T-helper 2 cell treated with Interferon-gamma antibody and Interleukin-4, amounts not matched to agents 100 ng/mL and 5 ng/mL, for 36 hours (primary cell): ENCODE measurements around the gene TDRD15. TPM values are rescaled to one million over a fixed set of nuclear protein-coding genes. Genes with fewer than 3 reads are reported as not detected.
"Not testable (repeated sequence)": the region's sequence is repeated elsewhere in the genome, so short reads cannot be mapped to it uniquely, and the experiment has no call there.

Experiments used
- intact Hi-C: fragments of 100-400 bp; cut with micrococcal nuclease; formaldehyde crosslinking; loops from one replicate; pipeline ENCODE4 v1.15.1; 2023
- total RNA-seq: library from RNA; stranded (reverse); gene quantifications from 2 replicates; pipeline ENCODE4 v1.2.3, GENCODE V29; 2022

The TDRD15 gene
- total RNA-seq, 1 donor from 2014 or later: not detected

DNA sequence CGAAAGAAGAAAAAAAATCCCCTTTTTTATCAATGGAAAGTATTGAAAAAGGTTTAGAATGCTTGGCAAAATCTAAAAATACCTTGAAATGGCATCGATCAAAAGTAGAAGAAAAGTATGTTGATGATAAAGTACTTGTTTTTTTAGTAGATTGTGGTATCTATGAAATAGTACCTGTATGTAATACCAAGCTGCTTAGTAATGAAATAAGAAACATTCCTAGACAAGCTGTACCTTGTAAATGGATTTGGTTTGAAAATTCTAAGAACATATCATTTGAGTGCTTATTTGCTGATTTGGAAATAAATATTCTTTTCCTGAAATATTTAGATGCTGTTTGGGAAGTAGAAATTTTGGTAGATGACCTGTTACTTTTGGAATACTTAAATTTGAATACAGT, 18.4 kb downstream of the TDRD15 start:
- intact Hi-C loops: no loop called here

DNA sequence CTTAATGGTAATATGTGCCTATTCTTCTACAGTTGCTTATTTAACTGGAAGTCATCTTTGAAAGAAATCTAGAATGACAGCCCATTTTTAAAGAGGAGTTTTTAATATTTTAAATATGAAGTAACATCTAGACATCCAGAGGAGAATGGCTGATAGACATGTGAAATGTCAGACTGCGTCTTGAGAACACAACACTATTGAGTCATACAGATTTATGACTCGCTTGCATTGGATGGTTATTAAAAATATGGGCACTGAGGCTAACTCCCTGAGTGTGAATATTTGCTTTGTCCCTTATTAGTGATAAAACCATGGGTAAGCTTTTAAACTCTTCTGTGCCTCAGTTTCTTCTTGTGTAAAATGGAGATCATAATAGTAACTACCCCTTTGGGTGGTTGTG, 22.9 kb downstream of the TDRD15 start:
- intact Hi-C loops: no loop called here

DNA sequence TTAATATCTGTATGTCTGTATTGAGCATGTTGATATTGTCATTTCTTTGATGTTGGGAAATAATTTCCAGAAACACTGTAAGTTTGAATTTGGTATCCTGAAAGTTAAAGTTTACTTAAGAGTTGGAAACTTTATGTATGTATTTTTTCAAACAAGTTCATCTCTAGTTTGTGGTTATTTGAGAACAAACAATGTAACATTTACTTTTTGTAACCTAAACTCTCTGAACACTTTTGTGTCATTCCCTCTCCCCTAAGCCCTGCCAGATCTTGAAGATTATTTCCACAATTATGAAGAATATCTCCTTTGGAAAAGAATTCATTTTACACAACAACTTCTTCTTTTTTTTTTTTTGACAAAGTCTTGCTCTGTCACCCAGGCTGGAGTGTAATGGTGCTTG, 24.9 kb downstream of the TDRD15 start:
- intact Hi-C loops: no loop called here

DNA sequence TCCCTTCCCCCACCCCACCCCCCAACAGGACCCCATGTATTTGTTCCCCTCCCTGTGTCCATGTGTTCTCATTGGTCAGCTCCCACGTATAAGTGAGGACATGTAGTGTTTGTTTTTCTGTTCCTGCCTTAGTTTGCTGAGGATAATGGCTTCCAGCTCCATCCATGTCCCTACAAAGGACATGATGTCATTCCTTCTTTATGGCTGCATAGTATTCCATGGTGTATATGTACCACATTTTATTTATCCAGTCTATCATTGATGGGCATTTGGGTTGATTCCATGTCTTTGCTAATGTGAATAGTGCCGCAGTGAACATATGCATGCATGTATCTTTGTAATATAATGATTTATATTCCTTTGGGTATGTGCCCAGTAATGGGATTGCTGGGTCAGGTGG, 27.5 kb downstream of the TDRD15 start:
- intact Hi-C loops: not testable (repeated sequence)

DNA sequence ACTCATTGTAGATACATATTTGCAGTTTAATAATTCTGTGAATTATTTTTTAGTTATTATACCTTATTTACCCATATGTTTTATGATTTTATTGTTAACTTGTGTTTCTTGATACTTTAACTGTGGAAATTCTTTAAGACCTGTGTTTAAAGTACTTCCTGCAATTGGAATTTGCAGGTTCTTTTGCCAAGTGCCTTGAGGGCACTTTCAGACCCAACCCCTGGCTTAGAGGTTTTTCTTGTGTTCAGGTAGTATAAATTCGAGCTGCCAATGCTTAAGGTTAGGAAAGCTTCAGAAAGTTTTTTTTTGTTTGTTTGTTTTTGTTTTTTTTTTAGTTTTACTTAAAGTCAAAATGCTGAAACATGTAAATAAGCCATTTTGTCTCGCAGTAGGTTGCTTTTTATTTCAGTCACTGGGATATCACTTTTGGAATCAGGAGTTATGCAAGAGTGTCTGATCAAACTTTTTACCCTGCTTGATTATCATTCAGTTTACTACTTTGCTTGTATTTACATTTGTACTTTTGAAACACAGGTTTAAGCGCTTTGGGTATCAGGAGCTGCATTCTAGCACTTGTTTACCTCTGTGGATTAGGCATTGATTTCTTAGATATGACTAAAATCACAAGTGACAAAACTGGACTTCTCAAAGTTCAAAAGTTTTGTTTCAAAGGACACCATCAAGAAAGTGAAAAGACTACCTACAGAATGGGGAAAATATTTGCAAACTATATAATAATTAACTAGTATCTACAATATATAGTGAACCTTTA, 31.8 kb downstream of the TDRD15 start:
- intact Hi-C loops: no loop called here

DNA sequence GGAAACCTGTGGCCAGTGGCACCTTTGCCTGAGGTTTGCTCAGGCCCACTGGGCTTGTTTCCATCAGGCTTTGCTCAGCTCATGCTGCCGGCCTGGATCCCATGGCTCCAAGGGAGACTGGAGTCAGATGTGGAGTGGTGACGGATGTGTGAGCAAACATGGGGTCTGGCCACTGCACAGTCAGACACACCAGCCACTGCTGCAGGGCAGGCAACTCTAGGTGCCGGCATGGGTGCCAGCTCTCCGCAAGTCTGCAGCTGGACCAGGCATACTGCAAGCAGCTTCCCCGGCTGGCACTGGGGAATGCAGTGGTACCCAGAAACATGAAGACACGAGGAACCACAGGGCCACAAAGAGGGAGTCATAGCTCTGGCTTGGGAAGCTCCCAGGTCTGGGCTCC, 37.4 kb downstream of the TDRD15 start:
- intact Hi-C loops: no loop called here

DNA sequence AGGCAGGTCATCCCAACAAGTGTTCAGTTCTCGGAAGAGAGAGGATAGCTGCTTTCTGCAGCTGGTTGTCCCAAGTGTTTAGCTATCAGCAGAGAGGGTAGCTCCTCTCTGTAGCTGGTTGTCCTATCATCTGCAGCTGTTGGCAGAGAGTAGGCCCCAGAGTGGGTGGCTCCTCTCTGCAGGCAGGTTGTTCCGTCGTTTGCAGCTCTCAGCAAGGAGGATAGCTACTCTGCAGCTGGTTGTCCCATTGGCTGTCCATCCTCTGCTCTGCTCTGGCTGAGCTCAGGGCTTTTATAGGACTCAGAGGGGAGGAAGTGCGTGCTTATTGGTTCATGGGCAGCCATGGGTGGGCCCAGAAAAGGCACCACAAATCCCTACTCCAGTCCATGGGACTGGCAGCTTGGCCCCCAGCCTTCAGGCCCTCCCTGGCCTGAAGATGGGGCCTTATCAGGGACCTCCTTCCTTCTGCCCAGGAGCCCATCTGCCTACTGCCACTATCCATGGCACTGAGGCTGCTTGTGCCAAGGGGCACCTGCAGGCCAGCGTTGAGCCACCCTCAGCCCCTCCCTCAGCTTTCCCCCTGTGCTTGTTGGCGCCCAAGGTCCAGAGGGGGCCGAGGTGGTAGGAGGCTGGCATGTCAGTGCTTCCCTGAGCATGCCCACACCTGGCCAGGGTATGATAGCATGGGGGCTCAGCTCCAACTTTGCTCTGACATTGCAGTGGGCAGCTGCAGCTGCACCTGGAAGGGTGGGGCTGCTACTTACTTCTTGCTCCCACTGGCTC, 38.3 kb downstream of the TDRD15 start:
- intact Hi-C loops: no loop called here

DNA sequence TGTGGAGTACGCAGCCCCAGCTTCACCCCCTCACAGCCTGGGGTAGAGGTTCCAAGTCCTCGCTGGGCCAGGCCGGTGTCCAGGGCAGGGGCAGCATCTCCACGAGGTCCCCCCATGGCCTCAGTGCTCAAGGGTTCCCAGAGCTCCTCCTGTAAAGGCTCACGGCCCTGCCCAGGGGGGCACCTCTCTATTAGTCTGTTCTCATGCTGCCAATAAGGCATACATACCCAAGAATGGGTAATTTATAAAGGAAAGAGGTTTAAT, 38.8 kb downstream of the TDRD15 start:
- intact Hi-C loops: no loop called here

DNA sequence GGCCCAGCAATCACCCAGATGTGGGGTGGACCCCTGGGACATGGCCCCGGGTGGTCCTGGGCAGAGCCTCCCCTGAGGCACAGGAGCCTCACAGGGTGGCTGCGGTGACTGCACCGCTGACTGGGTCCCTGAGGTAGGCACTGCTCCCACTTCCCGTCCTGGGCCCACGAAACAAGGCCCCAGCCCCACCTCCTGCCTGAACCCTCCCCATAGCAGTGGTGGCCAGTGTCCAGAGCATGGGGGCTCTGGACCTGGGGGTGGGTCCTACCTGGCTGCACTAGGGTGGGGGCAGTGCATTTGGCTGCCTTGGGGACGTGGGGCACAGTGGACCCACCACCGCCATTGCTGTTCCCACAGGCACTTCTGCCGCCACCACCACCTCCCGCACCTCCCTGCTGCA, 39.4 kb downstream of the TDRD15 start:
- intact Hi-C loops: no loop called here

DNA sequence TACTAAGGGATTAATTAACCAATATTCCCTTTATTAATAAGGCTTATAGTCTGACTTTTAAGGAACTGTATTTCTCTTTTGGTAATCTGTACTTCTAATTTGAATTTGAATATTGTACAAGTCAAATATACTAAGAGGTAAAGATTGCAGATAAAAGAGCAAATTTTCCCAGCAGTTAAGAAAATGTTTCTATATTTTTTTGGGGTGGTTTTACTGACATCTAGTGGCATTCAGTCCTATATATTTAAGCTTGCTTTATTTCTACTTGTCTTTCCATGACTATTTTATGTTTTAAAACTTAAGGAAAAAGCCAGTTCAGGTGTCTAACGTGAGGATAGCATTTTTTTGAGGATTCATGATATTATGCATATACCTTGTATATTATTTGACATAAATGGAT, 41.6 kb downstream of the TDRD15 start:
- intact Hi-C loops: no loop called here

DNA sequence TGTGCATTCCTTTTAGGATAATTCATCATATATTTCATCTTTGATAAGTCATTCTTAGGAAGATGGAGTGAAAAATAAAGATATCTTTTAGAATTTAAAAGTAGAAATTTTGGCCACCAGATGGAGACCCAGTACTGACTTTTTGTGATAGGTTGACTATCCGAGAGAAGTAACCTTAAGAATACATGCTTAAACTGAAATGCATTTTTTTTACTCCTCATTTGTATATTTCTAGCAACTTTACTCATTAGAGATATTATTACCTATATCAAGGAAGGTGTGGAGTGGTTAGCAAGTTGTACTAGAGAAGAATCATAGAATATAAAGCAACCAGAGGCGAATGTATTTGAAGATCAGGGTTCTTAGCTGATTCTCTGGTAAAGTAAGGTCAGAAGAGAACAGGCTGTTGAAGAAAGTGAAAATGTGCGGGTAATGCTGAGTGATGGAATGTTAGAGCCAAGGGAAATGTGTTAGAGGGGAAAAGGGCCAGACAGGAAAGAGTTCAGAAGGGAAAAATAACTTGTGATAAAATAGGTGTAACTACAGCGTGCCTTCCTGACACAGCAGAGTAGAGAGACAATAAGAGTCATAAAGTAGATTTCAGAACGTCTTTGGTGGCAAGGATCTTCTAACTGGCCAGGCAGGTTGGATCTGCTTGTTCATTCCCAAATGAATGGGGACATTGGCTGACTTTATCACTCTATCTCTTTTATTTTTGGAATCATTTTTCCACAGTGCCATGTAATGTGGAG, 52.3 kb downstream of the TDRD15 start:
- intact Hi-C loops: no loop called here

DNA sequence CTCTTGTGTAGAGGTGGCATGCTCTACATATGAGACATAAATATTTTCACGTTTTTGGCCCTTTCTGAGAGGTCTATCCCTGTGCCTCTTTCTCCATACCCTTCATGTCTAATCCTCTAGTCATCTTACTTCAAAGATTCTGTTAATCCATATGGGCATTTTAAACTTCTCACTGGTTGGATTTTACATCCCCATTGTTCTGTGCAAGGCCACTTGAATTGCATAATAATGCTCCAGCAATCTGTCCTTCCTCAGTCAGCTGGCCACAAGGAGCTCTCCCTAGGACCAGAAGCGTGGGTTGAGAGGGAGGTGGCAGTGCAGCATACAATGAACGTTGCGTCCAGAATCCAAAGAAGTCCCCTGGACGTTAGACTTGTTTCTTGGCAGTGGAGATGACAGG, 58.2 kb downstream of the TDRD15 start:
- intact Hi-C loops: no loop called here

DNA sequence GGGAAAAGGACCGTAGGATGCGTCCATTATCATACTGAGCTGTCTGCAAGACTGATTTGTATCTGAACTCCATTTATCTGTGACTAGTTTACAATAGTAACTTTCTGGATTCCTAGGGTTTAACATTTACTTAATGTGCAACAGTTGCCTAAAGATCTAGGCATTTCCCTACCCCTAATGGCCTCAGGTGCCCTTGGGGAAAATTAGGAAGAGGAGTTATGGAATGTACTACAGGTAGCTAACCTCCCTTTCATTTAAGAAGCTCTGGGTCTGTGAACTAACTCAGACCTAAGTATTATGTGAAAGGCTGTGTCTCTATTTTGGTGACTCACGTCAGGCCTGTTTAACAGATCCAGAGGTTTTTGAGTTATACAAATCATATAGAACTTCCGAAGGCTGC, 59.5 kb downstream of the TDRD15 start:
- intact Hi-C loops: no loop called here

DNA sequence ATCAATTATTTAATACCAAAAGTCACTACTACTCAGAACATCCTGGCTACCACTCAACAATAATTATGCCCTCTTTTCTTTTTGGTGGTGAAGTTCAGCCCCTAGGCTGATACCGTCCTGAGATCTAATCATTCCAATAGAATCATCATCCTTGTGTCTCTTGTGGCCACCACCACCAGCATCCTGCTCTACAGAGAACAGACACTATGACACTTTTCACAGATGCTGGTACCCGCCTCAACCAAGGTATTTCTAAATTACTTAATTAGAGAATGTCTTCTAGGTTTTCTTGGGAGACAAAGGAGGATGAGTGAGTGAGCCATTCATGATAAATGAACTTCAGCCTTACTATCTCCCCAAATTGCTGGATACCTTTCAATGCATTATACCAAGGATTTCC, 60.0 kb downstream of the TDRD15 start:
- intact Hi-C loops: no loop called here

DNA sequence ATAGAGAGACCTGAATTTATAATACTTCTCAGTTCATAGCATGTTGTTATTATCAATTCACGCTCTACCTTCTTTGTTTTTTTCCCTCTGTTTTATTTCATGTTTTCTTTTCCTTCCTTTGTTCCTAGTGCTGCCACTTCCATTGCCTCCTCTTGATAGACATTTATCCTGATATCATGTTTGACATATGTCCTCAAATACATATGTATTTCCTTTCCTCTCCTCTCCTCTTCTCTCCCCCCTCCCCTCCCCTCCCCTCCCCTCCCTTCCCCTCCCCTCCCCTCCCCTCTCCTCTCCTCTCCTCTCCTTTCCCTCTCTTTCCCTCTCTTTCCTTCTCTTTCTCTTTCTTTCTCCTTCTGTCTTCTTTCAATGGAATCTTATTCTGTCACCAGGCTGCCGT, 67.8 kb downstream of the TDRD15 start:
- intact Hi-C loops: no loop called here

Other genes starting within 250 kb of the TDRD15 start
- not detected in 2 replicates for gene APOB, start 79.9 kb upstream of the TDRD15 start, total RNA-seq